ENCODE data around the gene LDHAL6B. TPM values are rescaled to one million over a fixed set of nuclear protein-coding genes. Genes with fewer than 3 reads are reported as not detected.

The LDHAL6B gene
- total and polyA plus RNA-seq, 7 donors = 0.06 TPM; not detected in 5

DNA sequence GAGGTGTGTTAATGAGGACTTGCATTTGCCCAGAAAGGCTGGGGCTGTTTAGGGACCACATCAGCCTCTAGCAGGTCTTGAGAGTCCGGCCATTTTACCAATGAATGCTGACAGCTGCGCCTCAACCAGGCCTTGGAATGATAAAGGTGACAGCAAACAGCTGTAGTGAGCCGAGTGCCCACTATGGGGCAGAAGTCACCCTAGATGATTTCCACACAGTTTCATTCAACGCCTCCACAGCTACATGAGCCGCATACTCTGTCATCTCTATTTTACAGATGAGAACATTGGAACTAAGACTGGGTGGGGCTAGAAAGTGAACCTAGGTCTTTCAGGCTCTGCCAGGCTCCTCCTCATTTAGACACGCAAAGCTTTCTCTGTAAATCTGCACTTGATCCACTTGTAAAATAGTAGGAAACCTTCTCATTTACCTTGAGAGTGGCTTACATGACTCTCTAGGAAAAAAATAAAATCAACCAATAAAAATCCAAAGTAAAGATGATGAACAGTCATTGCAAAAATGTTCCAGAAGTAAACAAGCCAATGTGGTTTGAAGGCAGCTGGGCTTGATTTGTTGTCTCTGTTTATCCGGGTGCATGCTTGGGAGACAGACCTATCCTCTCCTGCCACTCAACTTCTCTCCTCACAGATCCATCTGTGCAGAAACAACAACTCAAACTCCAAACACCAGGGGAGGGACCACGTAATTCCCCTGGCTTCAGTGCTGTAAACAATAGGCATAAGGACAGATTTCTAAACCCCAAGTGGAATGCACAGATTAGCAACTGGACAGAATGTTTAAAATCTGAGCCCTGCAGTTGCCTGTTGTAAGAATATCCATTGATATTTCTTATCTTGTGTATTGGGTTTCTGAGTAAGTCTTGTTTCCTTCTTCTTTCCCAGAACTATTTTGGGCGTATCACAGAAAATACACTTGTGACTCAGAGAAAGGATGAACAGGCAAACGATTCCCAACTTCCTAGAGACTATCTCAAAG lies 31.5 kb upstream of the LDHAL6B start:
- Histone ChIP-seq H3K27me3 (ENCODE audit: insufficient read depth in 3 of 3, low read length in 2 of 3) (no peaks in the 10 kb centered on the region), H3K36me3 (ENCODE audit: insufficient read depth in 1 of 2, low read depth in 1 of 2) (peaks cover 0 to 30% of the 10 kb centered on the region in 2 donors), H3K9me3 (no peaks in the 10 kb centered on the region), H3K27ac (peak overlapping the region; percentile 6), H3K4me1 (peaks cover 16% of the 10 kb centered on the region), H3K4me3 (no peak overlapping the region)
- peak; percentile 75 to 87 (median 82) for ATAC-seq
- intact Hi-C loops (cut with DNase I) = loop anchor here (5.0 to 10.0 kb wide), 3 partner anchors 190 to 320 kb away; partner anchors contain the start of gene RNF111 (in 1 of the 2)
- TF ChIP-seq, protein P1, sequence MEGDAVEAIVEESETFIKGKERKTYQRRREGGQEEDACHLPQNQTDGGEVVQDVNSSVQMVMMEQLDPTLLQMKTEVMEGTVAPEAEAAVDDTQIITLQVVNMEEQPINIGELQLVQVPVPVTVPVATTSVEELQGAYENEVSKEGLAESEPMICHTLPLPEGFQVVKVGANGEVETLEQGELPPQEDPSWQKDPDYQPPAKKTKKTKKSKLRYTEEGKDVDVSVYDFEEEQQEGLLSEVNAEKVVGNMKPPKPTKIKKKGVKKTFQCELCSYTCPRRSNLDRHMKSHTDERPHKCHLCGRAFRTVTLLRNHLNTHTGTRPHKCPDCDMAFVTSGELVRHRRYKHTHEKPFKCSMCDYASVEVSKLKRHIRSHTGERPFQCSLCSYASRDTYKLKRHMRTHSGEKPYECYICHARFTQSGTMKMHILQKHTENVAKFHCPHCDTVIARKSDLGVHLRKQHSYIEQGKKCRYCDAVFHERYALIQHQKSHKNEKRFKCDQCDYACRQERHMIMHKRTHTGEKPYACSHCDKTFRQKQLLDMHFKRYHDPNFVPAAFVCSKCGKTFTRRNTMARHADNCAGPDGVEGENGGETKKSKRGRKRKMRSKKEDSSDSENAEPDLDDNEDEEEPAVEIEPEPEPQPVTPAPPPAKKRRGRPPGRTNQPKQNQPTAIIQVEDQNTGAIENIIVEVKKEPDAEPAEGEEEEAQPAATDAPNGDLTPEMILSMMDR (IDR thresholded peaks at IDR 0.05) = peak; percentile 54
- WGBS, 3 donors = 59 to 68% (median 63%) methylated on average over 10 of the region's 10 CpGs
- DNase-seq = peak; percentile 42 to 56

DNA sequence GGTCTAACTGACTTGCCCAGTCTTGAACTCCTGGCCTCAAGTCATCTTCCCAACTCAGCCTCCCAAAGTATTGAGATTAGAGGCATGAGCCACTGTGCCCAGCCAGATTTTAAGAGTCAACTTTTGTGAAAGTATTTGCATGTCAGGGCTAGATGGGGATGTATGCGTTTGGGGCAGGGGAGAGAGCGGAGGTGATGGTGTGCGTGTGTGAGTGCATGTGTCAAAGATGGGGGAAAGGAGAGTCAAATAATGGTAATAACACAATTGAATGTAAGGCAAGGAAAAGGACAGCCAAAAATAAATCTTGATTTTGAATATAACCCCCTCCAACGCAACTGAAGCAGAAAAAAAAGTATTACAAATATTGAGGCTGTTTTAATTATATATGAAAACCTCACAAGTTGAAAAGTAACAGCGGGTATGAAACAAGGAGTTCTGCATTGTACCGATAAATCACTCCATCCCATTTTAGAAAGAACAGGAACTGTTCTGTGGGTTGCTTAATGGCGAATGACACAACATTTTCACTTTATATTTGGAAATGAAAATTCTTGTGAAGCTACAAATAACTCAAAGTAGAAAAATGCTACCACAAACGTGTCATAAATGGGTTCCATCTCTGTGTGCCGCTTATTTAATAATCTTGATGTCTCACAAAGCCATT lies 29.9 kb upstream of the LDHAL6B start:
- 92 to 95% (median 93%) methylated on average over 9 of the region's 9 CpGs for WGBS, 3 donors
- TF ChIP-seq, protein P1 (IDR thresholded peaks at IDR 0.05) = no peak
- DNase-seq (no peak), ATAC-seq (no peak)
- intact Hi-C loops (cut with DNase I) = loop anchor here (5.0 to 10.0 kb wide), 3 partner anchors 192 to 318 kb away; partner anchors contain the start of gene RNF111 (in 1 of the 2)
- peaks cover 0 to 21% of the 10 kb centered on the region in 2 donors for H3K36me3 ChIP-seq (ENCODE audit: insufficient read depth in 1 of 2, low read depth in 1 of 2)
- H3K27ac ChIP-seq = no peak overlapping the region
- H3K4me3 ChIP-seq = no peak overlapping the region
- peaks cover 16% of the 10 kb centered on the region for H3K4me1 ChIP-seq
- no peaks in the 10 kb centered on the region for H3K27me3 ChIP-seq (ENCODE audit: insufficient read depth in 3 of 3, low read length in 2 of 3)
- peaks cover 7% of the 10 kb centered on the region for H3K9me3 ChIP-seq

DNA sequence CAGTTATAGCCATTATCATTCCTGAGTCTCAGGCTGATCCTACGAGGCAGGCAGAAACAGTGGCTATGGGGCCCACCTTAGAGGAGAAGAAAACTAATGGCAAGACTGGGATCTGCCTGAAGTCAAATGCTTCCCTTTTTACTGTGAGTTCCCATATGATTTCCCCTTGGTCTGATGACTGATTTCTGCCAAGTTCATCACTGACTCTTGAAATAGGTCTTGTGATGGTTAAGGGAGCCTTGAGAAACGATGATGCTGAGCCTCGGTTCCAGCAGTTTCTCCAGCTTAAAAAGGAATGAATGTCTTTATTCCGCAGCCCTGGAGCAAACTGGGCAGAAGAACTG lies 29.4 kb upstream of the LDHAL6B start:
- TF ChIP-seq, protein P1 (IDR thresholded peaks at IDR 0.05) = no peak
- DNase-seq = no peak
- 94 to 97% (median 96%) methylated on average over 4 of the region's 4 CpGs for WGBS, 3 donors
- peaks cover 16% of the 10 kb centered on the region for H3K4me1 ChIP-seq
- H3K36me3 ChIP-seq (ENCODE audit: insufficient read depth in 1 of 2, low read depth in 1 of 2) = peaks cover 0 to 21% of the 10 kb centered on the region in 2 donors
- no peak overlapping the region for H3K4me3 ChIP-seq
- no peaks in the 10 kb centered on the region for H3K27me3 ChIP-seq (ENCODE audit: insufficient read depth in 3 of 3, low read length in 2 of 3)
- intact Hi-C loops (cut with DNase I) = loop anchor here (5.0 to 10.0 kb wide), 3 partner anchors 192 to 318 kb away; partner anchors contain the start of gene RNF111 (in 1 of the 2)
- no peak for ATAC-seq
- peaks cover 10% of the 10 kb centered on the region for H3K9me3 ChIP-seq
- no peak overlapping the region for H3K27ac ChIP-seq

DNA sequence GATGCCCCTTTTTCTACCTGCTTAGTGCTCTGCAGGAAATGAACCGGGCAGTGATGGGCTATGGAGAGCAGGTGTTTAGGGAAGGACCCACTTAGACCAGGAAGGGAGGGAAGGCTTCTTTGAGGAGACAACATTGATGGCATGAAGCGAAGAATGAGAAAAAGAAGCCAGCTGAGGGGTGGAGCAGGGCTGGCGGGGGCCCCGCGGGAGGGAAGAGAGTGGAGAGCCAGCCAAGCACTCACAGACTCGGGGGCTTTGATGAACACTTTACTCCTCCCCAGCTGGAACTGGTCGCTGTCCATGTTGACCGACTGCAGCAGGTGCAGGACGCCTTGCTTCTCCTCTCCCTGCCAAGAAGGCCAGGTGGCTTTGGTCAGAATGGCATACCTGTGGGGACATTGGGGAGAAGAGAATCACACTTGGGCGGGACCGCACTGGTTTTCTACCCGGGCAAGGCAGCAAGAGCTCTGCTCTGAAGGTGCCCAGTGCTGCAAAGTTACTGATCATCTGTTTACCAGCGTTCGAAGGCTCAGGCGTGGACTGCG lies 28.4 kb upstream of the LDHAL6B start:
- H3K9me3 ChIP-seq = peaks cover 10% of the 10 kb centered on the region
- TF ChIP-seq, protein P1 (IDR thresholded peaks at IDR 0.05) = no peak
- ATAC-seq = peak; percentile 32 to 94 (median 76)
- peak overlapping the region; percentile 5 for H3K27ac ChIP-seq
- 29 to 41% (median 35%) methylated on average over 16 of the region's 16 CpGs for WGBS, 3 donors
- peaks cover 16% of the 10 kb centered on the region for H3K4me1 ChIP-seq
- peaks cover 0 to 21% of the 10 kb centered on the region in 2 donors for H3K36me3 ChIP-seq (ENCODE audit: insufficient read depth in 1 of 2, low read depth in 1 of 2)
- intact Hi-C loops (cut with DNase I) = loop anchor here (5.0 to 10.0 kb wide), 3 partner anchors 193 to 317 kb away; partner anchors contain the start of gene RNF111 (in 1 of the 2)
- peak; percentile 43 to 51 for DNase-seq
- no peak overlapping the region for H3K4me3 ChIP-seq
- no peaks in the 10 kb centered on the region for H3K27me3 ChIP-seq (ENCODE audit: insufficient read depth in 3 of 3, low read length in 2 of 3)

All from psoas muscle (tissue), 8 donors.